ENCODE results near the gene HACD2.
"Not testable (repeated sequence)": the region's sequence is repeated elsewhere in the genome, so short reads cannot be mapped to it uniquely, and the experiment has no call there.

Gene HACD2

DNA sequence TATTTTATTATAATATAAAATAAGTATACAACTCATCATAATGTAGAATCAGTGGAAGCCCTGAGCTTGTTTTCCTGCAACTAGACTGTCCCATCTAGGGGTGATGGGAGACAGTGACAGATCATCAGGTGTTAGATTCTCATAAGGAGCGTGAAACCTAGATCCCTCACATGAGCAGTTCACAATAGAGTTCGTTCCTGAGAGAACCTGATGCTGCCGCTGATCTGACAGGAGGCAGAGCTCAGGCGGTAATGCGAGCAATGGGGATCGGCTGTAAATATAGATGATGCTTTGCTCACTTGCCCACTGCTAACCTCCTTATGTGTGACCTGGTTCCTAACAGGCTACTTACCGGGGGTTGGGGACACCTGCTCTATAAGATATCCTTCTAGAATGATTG lies 26.8 kb upstream of the HACD2 start:
- not testable (repeated sequence) for DNase-seq (ENCODE audit: low read depth in 2 of 2)

DNA sequence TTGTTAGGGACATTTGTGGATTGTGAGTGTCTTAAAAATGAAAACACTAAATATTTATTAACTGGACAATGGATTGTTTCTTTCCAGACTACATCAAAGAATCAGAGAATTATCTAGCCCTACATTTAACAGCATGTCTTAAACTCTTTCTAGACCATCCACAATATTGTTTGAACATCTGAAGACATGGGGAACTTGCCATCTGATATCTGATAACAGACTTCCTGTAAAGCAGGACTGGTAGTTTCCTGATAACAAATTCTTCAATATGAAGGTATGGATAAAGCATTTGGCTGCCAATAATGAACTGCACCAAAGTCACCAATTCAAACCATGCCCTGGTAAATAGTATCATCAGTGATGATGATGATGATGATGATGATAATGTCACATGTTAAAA lies 26.2 kb upstream of the HACD2 start:
- DNase-seq (ENCODE audit: low read depth in 2 of 2): no peak

- DNase-seq (ENCODE audit: low read depth in 2 of 2): no peak
These were observed 25.5 kb upstream of the HACD2 start for GRCh38 chr3:123610331-123610730.

- DNase-seq (ENCODE audit: low read depth in 2 of 2): no peak
These were observed 24.2 kb upstream of the HACD2 start for GRCh38 chr3:123609063-123609462.

GRCh38 chr3:123608263-123608937 lies 23.5 kb upstream of the HACD2 start:
- DNase-seq (ENCODE audit: low read depth in 2 of 2): no peak

DNA sequence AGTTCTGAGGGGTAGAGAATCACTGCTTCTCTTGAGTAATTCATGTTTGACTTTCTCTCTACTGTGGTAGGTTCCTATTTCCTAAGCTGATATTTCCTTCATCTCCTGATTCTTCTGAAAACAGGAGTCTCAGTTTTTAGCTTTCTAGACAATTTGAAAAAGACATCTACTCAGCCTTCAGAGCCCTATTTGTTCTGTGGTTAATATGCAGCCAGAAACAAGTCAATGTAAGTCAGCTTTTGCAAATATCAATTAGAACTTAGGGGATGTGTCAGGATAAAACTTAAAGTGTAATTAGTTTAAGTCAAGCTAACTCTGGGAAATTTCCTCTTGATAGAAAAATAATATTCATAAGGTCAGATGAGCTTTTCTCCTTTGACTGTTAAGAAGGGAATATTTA lies 21.7 kb upstream of the HACD2 start:
- no peak for DNase-seq (ENCODE audit: low read depth in 2 of 2)

DNA sequence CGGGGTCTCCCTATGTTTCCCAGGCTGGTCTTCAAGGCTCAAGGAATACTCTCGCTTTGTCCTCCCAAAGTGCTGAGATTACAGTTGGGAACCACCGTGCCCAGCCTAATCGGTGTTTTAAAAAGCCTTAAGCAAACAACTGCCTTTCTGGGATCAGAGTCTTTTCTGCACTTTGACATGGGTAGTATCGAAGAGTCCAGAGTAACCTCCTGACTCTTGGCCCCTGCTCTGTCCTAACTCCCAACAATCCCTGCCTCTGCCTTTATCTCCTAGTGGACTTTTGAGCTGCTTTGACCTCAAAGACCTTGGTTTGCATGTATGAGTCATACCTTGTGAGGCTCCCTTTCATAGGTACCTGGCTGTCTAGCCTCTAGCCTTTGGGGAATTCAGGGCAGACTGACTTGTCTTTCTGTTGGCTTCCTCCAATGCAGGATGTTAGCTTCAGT lies 21.0 kb upstream of the HACD2 start:
- no peak for DNase-seq (ENCODE audit: low read depth in 2 of 2)

DNA sequence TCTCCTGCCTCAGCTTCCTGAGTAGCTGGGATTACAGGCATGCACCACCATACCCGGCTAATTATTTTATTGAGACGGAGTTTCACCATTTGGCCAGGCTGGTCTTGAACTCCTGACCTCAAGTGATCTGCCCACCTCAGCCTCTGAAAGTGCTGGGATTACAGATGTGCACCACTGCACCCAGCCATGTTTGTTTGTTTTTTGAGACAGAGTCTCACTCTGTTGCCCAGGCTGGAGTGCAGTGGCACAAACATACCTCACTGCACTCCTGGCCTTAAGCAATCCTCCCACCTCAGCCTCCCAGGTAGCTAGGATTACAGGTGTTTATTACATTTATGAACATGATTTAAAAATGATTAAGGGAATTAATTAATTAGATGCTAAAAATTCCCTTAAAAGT lies 18.3 kb upstream of the HACD2 start:
- not testable (repeated sequence) for DNase-seq (ENCODE audit: low read depth in 2 of 2)

DNA sequence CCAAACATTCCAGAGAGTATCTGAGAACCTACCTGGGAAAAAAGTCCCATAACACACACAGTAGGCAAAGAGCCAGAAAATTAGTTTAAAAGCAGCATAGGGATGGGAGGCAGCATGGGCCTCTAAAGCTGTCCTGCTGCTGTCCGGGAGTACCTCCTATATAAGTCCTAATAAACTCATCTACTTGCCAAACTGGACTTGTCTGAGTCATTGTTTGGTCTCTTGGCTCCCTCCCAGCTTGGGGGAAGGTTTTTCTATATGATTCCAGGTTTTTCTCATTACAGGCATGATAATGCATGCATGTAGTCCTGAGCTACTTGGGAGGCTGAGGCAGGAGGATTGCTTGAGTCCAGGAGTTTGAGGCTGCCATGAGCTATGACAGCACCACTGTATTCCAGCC lies 17.5 kb upstream of the HACD2 start:
- DNase-seq (ENCODE audit: low read depth in 2 of 2): no peak

DNA sequence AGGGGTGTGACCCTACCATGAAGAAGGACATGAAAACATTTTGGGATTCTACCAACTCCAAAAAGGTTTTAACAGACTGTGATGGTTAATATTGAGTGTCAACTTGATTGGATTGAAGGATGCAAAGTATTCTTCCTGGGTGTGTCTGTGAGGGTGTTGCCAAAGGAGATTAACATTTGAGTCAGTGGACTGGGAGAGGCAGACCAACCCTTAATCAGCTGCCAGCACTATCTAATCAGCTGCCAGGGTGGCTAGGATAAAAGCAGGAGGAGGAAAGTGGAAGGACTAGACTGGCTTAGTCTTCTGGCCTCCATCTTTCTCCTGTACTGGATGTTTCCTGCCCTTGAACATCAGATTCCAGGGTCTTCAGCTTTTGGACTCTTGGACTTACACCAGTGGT lies 16.0 kb upstream of the HACD2 start:
- not testable (repeated sequence) for DNase-seq (ENCODE audit: low read depth in 2 of 2)

DNA sequence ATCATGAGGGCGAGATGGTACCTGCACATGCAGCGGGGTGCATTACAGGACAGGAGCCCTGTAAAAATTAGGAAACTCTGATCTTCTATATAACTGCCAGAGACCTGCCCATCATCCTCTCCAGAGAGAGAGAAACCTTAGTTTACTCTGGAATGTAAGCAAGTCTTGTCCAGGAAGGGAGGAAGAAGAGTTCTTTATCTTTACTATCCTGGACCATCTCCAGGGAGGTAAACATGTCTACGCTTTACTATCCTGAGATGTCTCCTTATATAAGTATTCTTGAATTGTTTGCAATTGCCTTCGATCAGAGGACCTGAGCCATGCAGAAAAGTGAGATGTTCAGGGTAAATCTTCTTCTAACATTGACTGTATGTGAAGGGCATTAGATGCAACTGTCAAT lies 12.7 kb upstream of the HACD2 start:
- DNase-seq (ENCODE audit: low read depth in 2 of 2): no peak

GRCh38 chr3:123595396-123596180 lies 10.7 kb upstream of the HACD2 start:
- no peak for DNase-seq (ENCODE audit: low read depth in 2 of 2)

DNA sequence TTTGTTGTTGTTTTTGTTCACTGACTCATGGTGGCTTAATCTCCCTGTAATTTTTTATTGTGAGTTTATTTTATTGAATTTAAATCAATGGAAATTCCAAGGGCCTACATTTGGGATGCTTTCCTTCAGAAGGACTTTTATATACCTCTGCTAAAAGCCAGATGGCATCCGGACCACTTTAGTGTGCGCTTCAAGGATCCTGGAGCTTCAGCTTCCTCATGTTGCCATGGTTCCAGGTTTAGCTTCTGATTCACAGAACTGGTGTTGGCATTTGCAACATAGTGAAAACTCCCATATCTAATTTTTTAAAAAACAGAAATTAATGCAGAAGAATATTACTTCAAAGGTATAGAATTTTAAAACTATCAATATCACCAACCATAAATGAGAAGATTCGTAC lies 8.5 kb upstream of the HACD2 start:
- DNase-seq (ENCODE audit: low read depth in 2 of 2): no peak

- no peak for DNase-seq (ENCODE audit: low read depth in 2 of 2)
These were observed 6.0 kb upstream of the HACD2 start for GRCh38 chr3:123590685-123591450.

DNA sequence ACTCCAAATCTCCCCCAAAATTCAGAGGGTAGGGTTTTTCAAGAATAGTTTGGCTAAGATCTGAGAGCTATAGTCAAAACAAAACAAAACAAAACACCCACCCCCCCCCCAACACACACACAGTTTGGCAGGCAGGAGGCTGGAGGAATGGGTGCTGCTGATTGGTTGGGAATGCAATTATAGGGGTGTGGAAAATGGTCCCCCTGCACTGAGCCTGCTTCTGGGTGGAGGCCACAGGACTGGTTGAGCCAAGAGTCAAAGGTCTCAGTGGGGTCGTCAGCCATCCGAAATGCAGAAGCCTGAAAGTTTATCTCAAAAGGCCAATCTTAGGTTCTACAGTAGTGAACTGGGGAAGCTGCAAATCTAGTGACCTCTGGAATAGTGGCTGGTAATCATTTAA lies 2.5 kb upstream of the HACD2 start:
- DNase-seq (ENCODE audit: low read depth in 2 of 2): no peak

DNA sequence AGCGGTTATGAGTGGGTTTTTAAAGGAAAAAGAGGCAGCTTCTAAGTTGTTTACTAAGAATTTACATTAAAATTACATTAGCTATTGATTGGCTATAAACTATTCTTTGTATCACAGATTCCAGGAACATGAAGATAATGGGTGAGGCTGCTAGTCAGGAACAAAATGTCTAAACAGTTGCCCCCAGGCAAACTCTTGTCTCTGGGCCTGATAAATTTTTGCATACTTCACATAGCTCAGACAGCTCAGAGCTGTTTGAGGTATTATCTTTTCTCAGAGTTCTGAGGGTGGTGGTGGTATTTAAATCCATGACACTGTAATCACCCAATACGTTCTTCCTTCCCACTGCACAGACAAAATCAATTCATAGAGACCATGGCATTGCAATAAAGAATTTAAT lies 2.1 kb upstream of the HACD2 start:
- no peak for DNase-seq (ENCODE audit: low read depth in 2 of 2)

DNA sequence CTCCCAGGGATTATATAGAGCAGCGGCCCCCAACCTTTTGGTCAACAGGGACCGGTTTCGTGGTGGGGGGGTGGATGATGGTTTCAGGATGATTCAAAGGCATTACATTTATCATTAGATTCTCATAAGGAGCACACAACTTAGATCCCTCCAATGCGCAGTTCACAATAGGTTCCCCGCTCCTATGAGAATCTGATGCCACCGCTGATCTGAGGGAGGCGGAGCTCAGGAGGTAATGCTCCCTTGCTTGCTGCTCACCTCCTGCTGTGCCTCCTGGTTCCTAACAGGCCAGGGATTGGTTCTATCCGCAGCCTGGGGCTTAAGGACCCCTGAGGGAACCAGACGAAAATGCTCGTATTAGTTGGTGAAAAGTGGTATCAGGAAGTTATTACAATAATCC lies 1.3 kb upstream of the HACD2 start:
- peak; percentile 3 to 15 for DNase-seq (ENCODE audit: low read depth in 2 of 2)

- DNase-seq (ENCODE audit: low read depth in 2 of 2): no peak
These were observed 417 bp downstream of the HACD2 start for GRCh38 chr3:123584284-123584987.

- DNase-seq (ENCODE audit: low read depth in 2 of 2): no peak
These were observed 1.3 kb downstream of the HACD2 start for GRCh38 chr3:123583561-123583960.

GRCh38 chr3:123582315-123582714 lies 2.5 kb downstream of the HACD2 start:
- DNase-seq (ENCODE audit: low read depth in 2 of 2): no peak

DNA sequence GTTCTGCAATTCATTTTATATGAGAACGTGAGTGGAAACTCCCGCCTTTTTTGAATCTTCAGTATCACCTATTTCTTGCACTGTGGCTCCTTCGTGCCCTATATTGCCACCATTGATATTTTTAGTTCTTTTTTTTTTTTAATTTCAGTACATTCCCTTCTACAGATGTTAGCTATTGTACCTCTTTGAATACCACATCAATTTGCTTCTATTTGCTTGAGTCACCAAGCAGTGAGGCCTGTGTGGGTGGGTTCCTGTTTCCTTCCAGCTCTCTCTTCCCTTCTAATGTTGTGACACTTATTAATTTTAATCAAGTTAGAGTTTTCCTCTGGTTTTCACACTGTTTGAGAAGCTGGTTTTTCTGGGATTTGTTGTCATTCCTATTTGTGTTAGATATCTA lies 8.7 kb downstream of the HACD2 start:
- DNase-seq (ENCODE audit: low read depth in 2 of 2): no peak

DNA sequence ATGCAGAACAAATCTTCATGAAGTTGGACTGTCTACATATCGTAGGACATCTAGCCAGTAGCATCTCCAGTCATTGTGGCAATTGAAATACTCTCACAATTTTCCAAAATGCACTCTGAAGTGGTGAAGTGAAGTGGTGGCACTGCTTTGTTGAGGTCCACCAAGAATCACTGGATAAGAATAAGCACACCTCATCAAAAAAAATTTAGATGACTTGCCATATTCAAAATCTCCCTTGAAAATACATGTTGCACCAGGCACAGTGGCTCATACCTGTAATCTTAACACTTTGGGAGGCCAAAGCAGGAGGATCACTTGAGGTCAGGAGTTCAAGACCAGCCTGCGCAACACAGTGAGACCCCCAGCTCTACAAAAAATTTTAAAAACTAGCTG lies 12.9 kb downstream of the HACD2 start:
- no peak for DNase-seq (ENCODE audit: low read depth in 2 of 2)

Data from stimulated activated CD4-positive, alpha-beta T cell treated with anti-CD3 and anti-CD28 coated beads, Interleukin-1b, Interleukin-23, amount 100 ng/mL, for 4 hours (primary cell).